Kidney glomerular epithelial cell (primary cell): ENCODE measurements around the gene LEF1.
"Not testable (repeated sequence)": the region's sequence is repeated elsewhere in the genome, so short reads cannot be mapped to it uniquely, and the experiment has no call there.

Experiments used
- DNase-seq: peaks from one replicate; lab custom pipeline; 2025; lab: John Stamatoyannopoulos, UW

The LEF1 gene

GRCh38 chr4:108060164-108060563 lies 108.6 kb downstream of the LEF1 start:
- peak; percentile 45 for DNase-seq

DNA sequence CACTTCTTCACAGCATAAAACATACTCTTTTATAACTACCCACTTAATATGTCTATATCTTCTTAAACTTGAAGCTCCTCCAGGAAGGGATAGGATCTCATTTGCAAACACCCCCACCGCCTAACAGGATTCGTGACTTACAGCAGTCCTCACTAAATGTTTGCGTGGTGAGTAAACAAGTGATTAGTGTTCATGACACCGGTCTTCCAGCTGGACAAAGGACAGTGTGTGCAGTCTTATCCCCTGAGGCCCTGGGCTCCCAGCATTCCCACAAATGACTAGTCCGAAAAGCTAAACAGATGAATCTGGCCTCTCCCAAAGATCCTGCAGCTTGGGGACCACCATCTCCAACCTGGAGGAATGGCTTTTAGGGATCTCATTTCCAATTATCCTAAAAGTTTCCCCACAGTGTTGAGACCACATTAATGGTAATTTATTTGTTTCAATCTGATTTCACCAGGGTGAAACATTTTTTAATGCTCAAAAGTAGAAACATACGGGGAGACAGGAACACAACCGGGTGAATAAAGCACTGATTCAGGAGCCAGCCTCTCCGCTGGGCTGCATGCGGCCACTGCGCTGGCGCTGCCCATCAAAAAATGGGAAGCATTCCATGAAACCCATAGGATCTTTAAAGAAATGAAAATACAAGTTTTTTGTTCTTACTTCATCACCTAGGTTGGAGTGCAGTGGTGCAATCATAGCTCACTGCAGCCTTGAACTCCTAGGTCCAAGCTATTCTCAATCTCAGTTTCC lies 109.9 kb downstream of the LEF1 start:
- DNase-seq: no peak

DNA sequence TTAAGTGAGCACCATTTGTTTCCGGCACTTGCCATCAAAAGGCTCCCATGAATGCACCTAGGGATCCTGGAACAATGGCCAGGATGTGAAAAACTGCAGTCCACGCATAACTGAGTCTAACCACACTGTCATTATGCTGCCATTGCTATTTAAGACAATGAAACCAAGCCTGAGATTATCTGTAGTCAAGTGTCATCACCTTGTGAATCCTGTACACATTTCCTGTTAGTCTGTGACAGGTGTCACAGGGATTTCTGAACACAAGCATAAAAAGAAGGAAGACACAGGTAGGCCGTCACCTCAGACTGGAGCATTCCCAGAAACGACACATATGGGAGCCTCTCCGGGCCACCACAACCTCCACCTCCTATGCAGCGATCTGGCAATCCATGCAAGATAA lies 112.3 kb downstream of the LEF1 start:
- no peak for DNase-seq

- DNase-seq: no peak
These were observed 112.9 kb downstream of the LEF1 start for GRCh38 chr4:108055787-108056186.

GRCh38 chr4:108054025-108054638 lies 114.6 kb downstream of the LEF1 start:
- DNase-seq: no peak

GRCh38 chr4:108053251-108053711 lies 115.5 kb downstream of the LEF1 start:
- DNase-seq: peak; percentile 37

GRCh38 chr4:108052558-108053120 lies 116.1 kb downstream of the LEF1 start:
- no peak for DNase-seq

DNA sequence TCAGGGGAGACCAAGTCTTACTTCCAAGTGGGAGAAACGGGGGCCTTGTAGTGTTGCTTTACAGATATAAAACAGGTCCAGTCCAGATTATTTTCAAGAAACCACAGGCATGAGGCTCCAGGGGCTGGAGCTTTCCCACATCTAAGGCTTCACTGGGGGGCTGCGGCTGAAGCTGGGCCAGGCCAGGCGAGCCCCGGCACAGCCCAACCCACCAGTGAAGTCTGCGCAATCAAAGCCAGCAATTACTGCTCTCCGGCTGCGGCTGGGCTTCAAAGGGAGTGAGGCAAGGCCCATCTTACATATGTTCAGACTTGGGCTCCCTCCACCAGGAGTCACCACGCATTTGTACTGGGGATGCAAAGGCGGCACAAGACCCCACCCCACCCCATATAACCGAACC lies 117.4 kb downstream of the LEF1 start:
- DNase-seq: no peak

DNA sequence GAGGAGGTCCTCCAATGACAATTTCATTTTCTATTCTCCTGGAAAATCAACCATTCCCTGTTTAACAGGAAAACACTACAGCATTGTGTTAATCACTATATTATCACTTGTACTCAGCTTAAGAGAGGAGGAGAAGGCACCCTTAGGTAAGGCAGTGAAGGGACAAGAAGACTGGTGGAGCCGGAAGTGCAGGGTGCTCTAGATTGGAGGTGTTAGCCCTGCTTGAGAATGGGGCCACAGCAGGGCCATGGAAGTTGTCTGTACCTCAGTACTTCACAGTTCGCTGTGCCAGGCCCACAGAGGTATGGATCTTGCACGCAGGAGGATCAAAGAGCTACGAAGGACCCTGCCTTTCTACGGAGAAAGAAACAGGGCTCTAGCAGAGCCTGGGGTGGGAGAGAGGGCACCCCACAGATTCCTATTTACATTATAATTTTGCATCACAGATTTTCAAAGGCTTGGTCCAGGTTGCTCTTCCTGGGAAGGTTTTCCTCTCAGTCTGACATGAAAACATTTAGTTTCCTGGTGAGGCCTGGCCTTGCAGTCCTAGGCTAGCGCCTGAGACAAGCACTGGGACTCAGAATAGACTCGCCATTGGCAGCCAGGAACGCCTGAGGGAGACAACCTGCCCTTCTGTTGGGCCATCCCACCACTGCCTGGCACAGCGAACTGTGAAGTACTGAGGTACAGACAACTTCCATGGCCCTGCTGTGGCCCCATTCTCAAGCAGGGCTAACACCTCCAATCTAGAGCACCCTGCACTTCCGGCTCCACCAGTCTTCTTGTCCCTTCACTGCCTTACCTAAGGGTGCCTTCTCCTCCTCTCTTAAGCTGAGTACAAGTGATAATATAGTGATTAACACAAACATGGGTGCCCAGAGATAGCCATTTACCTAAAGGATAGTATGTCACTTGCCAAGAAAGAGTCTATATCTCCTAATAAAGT lies 118.3 kb downstream of the LEF1 start:
- DNase-seq: not testable (repeated sequence)

- no peak for DNase-seq
These were observed 119.3 kb downstream of the LEF1 start for GRCh38 chr4:108049406-108049805.

DNA sequence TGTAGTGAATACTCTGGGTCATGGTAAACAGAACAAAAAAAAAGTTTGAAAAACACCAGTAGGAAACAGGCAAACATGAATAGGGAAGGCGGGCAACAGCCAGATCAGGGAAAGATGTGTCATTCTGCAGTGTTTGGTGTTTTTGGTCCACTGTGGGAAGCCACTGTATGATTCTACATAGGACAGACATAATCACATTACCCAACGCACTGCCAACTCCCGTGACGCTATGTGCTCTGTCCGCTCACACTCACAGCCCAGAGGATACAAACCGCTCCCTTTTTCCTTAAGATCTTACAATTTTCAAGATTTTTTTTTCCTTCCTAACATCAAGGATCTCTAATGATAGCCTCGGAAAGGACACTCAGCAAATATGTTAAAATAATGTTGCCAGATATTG lies 119.7 kb downstream of the LEF1 start:
- DNase-seq: no peak

DNA sequence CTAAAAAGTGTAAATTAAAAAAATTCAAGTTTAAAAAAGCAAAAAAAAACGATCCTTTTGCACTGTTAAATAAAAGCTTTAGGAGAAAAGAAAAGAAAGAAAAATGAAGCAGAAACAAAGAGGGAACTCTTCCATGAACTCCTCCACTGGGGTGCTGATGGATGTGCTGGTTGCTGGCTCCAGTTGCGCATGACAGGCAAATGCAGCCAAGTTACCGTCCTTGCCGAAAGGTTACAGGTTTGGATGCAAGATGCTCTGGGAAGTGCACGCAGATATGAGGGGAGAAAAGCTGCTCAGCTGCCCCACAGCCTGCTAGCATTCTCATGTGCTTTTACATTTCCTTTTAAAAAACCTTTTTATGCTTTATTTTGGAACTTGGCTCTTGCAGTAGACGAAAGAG lies 120.6 kb downstream of the LEF1 start:
- no peak for DNase-seq

DNA sequence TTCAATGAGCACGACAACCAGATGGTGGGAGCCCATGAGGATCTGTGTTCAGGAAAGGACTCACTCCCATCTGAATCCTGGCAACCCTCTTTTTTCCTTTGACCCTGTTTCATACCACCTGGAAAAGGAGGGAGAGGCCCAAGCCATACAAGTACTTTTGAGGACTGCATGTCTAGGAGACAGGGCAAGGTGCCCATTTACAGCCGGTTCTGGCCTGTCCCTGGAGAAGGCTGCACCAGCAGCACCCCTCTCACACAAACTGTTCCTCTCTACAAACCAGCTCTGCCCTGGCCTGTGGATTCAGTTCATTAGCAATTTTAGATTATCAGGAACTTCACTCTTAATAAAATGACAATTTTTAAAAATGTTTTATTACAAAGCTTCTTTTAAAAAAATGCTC lies 121.5 kb downstream of the LEF1 start:
- DNase-seq: no peak

- no peak for DNase-seq
These were observed 123.1 kb downstream of the LEF1 start for GRCh38 chr4:108045687-108046024.

DNA sequence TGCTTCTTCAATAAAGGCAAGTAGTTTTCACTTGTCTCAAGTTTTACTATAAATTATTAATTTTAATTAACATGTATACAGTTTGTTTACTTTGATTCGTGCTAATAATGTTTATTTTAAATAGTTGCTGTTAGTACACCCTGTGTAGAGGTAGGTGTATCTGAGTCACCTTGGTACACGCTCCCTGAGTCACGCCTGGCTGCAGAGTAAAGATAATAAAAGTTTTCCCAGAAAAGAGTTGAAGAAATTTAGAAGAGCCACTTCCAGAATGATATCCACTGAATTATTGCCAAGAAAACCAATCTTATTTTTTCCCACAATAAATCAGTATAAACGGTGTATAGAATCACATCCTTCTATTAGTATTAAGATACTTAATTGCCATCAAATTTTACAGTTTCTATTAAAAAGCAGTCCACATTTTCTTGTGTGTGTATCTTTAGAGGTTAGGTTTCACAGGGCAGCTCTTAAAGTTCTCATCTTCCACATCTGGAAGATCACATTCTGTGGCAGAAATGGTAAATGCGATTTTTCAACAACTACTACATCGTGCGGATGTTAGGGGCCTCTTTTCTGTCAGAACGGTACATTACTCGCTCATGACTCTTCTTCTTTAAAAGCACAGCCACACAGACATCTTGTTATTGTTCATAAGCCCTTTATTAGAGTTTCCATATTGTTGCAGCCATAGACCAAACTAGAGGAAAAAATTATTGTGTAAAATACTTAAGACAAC lies 123.6 kb downstream of the LEF1 start:
- peak; percentile 39 for DNase-seq

DNA sequence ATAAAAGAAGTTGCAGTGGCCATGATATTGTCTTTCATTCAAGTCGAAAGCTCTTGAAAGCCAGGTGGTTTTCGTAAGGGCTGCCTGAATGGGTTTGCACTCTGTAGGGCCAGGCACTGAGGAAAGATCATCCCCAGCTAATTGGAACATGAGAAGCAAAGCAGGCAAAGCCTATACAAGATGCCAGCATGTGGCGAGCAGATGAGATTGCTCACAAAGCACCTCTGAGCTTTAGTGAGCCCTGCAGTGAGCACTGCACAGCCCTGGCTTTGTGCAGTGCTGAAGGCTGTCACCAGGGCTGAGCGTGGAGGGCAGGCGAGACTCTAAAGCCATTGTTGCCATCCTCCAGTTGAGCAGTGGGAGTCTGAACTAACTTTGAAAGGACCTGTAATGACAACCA lies 125.2 kb downstream of the LEF1 start:
- no peak for DNase-seq

DNA sequence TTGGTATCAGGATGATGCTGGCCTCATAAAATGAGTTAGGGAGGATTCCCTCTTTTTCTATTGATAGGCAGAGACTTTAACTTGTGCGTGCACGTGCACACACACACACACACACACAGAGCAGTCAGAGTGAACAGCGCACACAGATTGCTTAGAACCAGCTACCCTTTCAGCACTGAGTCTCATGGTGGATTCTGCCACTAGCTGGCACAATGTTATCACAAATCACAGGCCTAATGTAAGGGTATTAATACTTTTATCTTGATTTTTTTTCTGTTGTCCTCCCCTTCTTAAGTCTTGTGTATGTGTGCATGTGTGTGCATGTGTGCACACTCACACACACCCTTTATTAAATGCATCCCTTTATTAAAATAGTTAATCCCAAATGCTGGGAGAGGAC lies 125.8 kb downstream of the LEF1 start:
- no peak for DNase-seq

DNA sequence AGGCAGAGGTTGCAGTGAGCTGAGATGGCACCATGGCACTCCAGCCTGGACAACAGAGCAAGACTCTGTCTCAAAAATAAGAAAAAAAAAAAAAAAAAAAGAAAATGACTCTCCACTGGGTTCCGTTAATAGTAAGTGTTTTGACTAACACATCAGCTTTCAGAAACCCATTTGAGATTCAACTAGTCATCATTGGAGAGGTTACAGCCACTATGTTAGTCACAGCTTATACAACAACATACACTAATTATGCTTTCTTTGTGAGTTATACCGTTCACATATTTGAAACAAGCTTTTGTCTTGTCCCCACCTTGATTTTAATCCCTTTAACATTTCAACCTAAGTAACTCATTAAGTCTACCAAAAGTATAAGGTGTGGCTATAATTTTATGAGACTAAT lies 130.8 kb downstream of the LEF1 start:
- no peak for DNase-seq

GRCh38 chr4:108036213-108036612 lies 132.5 kb downstream of the LEF1 start:
- no peak for DNase-seq

GRCh38 chr4:108035691-108036090 lies 133.0 kb downstream of the LEF1 start:
- DNase-seq: no peak

GRCh38 chr4:108034565-108034964 lies 134.2 kb downstream of the LEF1 start:
- no peak for DNase-seq

GRCh38 chr4:108033348-108033747 lies 135.4 kb downstream of the LEF1 start:
- no peak for DNase-seq
